GM21737 (cell line): ENCODE data around the gene OR6C76.

Experiments
- ATAC-seq: cut with Tn5 transposase; IDR thresholded peaks from one replicate; pipeline ENCODE4 v1.9.1; 2021; ENCODE audit warnings: mild to moderate bottlenecking, moderate library complexity; ENCODE audit not compliant: unreplicated experiment

OR6C76 gene

GRCh38 chr12:55467836-55468235, 41.8 kb downstream of the OR6C76 start:
- ATAC-seq, result no peak

- ATAC-seq, result no peak
Measured at GRCh38 chr12:55469291-55469690, 43.2 kb downstream of the OR6C76 start.

- no peak for ATAC-seq
Measured at GRCh38 chr12:55470088-55470829, 44.2 kb downstream of the OR6C76 start, which contains the start of gene OR6C70. OR6C70 (minus strand) TSS chr12:55470138; CDS start chr12:55470138, 0 bp downstream.

- ATAC-seq, result no peak
Measured at GRCh38 chr12:55472264-55472663, 46.2 kb downstream of the OR6C76 start.
